Calu3 (cell line): ENCODE results near the gene OPN4. TPM values are rescaled to one million over a fixed set of nuclear protein-coding genes. Genes with fewer than 3 reads are reported as not detected.
"Not testable (repeated sequence)": the region's sequence is repeated elsewhere in the genome, so short reads cannot be mapped to it uniquely, and the experiment has no call there.

Experiments
- BruUV-seq: library from RNA; stranded (reverse); fragments of 400-500 nt; replicated peaks from 2 replicates; lab custom pipeline; 2021; lab: Mats Ljungman, UMichigan
- CTCF ChIA-PET: fragments of 300-600 bp; sonication (Branson Sonifier 250); formaldehyde crosslinking; loops from one replicate; lab custom pipeline; 2022; ENCODE audit warnings: antibody characterized with exemption; lab: Charles Lee
- DNase-seq: peaks from one replicate; pipeline ENCODE4 v3.0.0; 2022
- H3K27ac Mint-ChIP-seq: one replicate; pipeline ENCODE4 v1.8.0; 2022; ENCODE audit warnings: mixed read lengths; ENCODE audit not compliant: unreplicated experiment
- H3K27me3 Mint-ChIP-seq: one replicate; pipeline ENCODE4 v1.8.0; 2022; ENCODE audit warnings: mixed read lengths; ENCODE audit not compliant: unreplicated experiment
- H3K36me3 Mint-ChIP-seq: one replicate; pipeline ENCODE4 v1.8.0; 2022; ENCODE audit warnings: mild to moderate bottlenecking, moderate library complexity, mixed read lengths; ENCODE audit not compliant: insufficient read depth, unreplicated experiment
- H3K4me1 Mint-ChIP-seq: one replicate; pipeline ENCODE4 v1.8.0; 2022; ENCODE audit warnings: mild to moderate bottlenecking, low read depth, mixed read lengths; ENCODE audit not compliant: unreplicated experiment
- H3K4me3 Mint-ChIP-seq: one replicate; pipeline ENCODE4 v1.8.0; 2022; ENCODE audit warnings: mild to moderate bottlenecking, low read depth, moderate library complexity, mixed read lengths; ENCODE audit not compliant: unreplicated experiment
- H3K9me3 Mint-ChIP-seq: one replicate; pipeline ENCODE4 v1.8.0; 2022; ENCODE audit warnings: low read depth, mixed read lengths; ENCODE audit not compliant: unreplicated experiment
- intact Hi-C: fragments of 100-400 bp; cut with micrococcal nuclease; formaldehyde crosslinking; loops from one replicate; pipeline ENCODE4 v1.10.0; 2022; ENCODE audit not compliant: unreplicated experiment
- total RNA-seq: library from RNA; stranded (reverse); gene quantifications from 2 replicates; pipeline ENCODE4 v1.2.3, GENCODE V29; 2022
- TF ChIP-seq, protein P1 (sequence below): fragments of 200-600 bp; IDR thresholded peaks from one replicate; pipeline ENCODE4 v1.8.0; 2022; ENCODE audit warnings: antibody characterized with exemption; ENCODE audit not compliant: unreplicated experiment

The OPN4 gene
- total RNA-seq, 1 experiment from 2014 or later, result not detected

DNA sequence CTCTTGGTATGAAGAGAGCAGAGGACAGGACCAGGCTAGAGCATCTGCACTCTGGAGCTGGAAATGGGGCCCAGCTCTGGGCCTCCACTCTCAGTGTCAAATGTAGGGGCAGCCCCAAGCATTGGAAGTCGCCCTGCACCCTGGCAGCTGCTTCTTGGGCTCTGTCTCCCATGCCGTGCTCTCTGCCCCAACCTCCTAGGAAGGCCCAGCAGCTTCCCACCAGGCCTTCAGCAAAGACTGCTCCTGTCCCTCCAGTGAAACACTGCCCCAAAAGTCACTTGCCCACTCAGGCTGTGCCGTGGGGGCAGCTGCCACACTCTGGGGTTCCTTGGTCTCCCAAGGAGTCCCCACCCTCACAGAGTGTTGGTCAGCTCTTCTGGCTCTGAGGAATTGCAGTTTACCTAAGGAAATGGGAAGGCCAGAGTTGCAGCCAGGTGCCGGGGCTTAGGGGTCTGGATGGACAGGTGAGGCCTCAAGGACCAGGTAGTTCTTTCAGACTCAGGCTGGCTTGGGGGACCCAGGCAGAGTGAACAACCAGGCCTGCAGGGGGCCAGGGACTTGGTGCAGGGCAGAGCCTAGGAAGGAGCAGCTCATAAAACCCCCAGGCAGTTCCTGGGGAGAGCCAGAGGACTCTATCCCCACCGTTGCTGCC lies 9.4 kb upstream of the OPN4 start:
- intact Hi-C loops, result no loop called here
- Mint-ChIP-seq H3K9me3 (no peaks in the 10 kb centered on the region), H3K4me3 (no peak overlapping the region), H3K27ac (no peak overlapping the region), H3K27me3 (no peaks in the 10 kb centered on the region), H3K36me3 (no peaks in the 10 kb centered on the region), H3K4me1 (no peaks in the 10 kb centered on the region)
- no peak for DNase-seq
- CTCF ChIA-PET, result no interaction called here
- TF ChIP-seq, protein P1, sequence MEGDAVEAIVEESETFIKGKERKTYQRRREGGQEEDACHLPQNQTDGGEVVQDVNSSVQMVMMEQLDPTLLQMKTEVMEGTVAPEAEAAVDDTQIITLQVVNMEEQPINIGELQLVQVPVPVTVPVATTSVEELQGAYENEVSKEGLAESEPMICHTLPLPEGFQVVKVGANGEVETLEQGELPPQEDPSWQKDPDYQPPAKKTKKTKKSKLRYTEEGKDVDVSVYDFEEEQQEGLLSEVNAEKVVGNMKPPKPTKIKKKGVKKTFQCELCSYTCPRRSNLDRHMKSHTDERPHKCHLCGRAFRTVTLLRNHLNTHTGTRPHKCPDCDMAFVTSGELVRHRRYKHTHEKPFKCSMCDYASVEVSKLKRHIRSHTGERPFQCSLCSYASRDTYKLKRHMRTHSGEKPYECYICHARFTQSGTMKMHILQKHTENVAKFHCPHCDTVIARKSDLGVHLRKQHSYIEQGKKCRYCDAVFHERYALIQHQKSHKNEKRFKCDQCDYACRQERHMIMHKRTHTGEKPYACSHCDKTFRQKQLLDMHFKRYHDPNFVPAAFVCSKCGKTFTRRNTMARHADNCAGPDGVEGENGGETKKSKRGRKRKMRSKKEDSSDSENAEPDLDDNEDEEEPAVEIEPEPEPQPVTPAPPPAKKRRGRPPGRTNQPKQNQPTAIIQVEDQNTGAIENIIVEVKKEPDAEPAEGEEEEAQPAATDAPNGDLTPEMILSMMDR, result no peak
- no TSS peak for BruUV-seq

- H3K27ac Mint-ChIP-seq, H3K27me3 Mint-ChIP-seq, H3K9me3 Mint-ChIP-seq, CTCF ChIA-PET, H3K4me3 Mint-ChIP-seq, intact Hi-C loops, H3K4me1 Mint-ChIP-seq, BruUV-seq, DNase-seq, H3K36me3 Mint-ChIP-seq: not testable (repeated sequence)
Observed at GRCh38 chr10:86645621-86646165, 8.7 kb upstream of the OPN4 start.

DNA sequence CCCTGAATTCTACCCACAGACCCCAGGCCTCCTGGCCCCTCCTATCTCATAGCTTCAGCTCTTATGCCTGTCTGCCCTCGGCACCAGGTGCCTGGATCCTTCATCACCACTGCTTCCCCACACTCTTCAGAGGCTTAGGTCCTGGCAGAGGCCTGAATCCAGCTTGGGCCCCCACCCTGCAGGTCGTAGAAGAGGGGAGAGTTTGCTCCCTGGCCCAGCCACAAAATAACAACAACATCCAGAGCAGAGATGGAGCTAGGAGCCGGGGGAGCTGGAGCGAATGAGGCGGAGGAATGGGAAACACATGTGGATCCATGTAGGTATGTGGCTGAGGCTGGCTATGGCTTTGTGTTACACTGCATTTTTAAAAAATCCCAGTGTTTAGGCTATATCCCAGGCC lies 7.8 kb upstream of the OPN4 start:
- no peak overlapping the region for H3K4me3 Mint-ChIP-seq
- H3K9me3 Mint-ChIP-seq, result no peaks in the 10 kb centered on the region
- DNase-seq, result no peak
- H3K36me3 Mint-ChIP-seq, result no peaks in the 10 kb centered on the region
- no peaks in the 10 kb centered on the region for H3K4me1 Mint-ChIP-seq
- TF ChIP-seq, protein P1, result no peak
- CTCF ChIA-PET, result no interaction called here
- H3K27ac Mint-ChIP-seq, result no peak overlapping the region
- intact Hi-C loops, result no loop called here
- BruUV-seq, result no TSS peak
- H3K27me3 Mint-ChIP-seq, result no peaks in the 10 kb centered on the region

GRCh38 chr10:86646933-86647332 lies 7.4 kb upstream of the OPN4 start:
- intact Hi-C loops, result no loop called here
- Mint-ChIP-seq H3K36me3 (no peaks in the 10 kb centered on the region), H3K9me3 (no peaks in the 10 kb centered on the region), H3K4me3 (no peak overlapping the region), H3K27me3 (no peaks in the 10 kb centered on the region), H3K27ac (no peak overlapping the region), H3K4me1 (no peaks in the 10 kb centered on the region)
- no peak for DNase-seq
- no TSS peak for BruUV-seq
- CTCF ChIA-PET, result no interaction called here
- TF ChIP-seq, protein P1, result no peak
